ENCODE data around the gene HELZ2.

GRCh38 chr20:63542031-63542559 lies 31.9 kb downstream of the HELZ2 start:
- TF ChIP-seq CTCF (conservative IDR thresholded peaks at IDR 0.05 in 1 of 2, IDR thresholded peaks at IDR 0.05 in 1 of 2; ENCODE audit: low read depth in 1 of 2, low read length in 2 of 2) (no peak), EZH2 (IDR thresholded peaks at IDR 0.05; ENCODE audit: low read length, missing control alignments) (no peak)

All from fibroblast of lung (primary cell).